NCI-H510A treated with DMSO at 0.1 percent for 48 hours (cell line): ENCODE measurements around the gene DDX1.

Experiments used
- DNase-seq: peaks from one replicate; lab custom pipeline; 2025; lab: John Stamatoyannopoulos, UW

DDX1 gene

DNA sequence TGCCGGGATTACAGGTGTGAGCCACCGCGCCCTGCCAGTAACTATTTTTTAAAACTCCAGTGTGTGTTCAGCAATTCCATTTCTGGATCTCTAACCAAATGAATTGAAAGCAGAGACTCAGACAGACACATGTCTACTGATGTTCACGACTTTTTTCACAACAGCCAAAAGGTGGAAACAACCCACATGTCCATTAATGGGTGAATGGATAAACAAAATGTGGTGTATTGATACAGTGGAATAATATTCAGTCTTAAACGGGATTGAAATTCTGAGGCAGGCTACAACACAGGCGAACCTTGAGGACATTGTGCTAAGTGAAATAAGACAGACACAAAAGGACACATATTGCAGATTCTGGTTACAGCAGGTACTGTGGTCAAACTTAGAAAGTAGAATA lies 55.0 kb downstream of the DDX1 start:
- DNase-seq: no peak

DNA sequence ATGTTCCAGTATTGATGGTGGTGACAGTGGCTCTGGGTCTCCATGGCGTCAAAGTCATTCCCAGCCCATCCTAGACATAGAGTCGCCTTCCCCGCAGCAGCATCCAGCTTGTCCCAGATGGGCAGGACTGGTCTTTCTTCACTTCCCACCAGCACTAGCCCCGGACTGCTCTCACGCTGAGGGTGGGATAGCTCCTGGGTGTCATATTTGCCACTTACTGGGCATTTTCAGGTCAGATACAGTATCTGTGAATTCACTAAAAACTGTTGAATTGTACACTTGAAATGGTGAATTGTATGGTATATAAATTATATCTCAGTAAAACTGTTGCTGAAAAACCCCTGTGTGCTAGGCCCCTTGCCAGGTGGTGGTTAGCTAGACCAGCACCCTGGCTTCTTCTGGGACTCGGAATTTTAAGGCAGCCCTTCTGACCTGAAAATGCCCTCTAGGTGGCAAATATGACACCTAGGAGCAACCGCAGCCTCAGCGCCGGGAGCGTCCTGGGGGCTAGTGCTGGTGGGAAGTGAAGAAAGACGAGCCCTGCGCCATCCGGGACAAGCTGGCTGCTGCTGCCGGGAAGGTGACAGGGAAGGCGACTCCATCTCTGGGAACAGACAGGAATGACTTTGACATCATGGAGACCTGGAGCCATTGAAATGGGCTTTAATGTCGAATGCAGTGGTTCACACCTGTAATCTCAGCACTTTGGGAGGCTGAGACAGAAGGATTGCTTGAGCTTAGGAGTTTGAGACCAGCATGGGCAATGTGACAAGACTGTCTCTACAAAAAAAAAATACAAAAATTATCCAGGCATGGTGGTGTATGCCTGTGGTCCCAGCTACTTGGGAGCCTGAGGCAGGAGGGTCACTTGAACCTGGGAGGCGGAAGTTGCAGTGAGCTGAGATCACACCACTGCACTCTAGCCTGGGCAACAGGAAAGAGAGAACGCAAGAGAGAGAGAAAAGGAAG lies 56.2 kb downstream of the DDX1 start:
- no peak for DNase-seq

DNA sequence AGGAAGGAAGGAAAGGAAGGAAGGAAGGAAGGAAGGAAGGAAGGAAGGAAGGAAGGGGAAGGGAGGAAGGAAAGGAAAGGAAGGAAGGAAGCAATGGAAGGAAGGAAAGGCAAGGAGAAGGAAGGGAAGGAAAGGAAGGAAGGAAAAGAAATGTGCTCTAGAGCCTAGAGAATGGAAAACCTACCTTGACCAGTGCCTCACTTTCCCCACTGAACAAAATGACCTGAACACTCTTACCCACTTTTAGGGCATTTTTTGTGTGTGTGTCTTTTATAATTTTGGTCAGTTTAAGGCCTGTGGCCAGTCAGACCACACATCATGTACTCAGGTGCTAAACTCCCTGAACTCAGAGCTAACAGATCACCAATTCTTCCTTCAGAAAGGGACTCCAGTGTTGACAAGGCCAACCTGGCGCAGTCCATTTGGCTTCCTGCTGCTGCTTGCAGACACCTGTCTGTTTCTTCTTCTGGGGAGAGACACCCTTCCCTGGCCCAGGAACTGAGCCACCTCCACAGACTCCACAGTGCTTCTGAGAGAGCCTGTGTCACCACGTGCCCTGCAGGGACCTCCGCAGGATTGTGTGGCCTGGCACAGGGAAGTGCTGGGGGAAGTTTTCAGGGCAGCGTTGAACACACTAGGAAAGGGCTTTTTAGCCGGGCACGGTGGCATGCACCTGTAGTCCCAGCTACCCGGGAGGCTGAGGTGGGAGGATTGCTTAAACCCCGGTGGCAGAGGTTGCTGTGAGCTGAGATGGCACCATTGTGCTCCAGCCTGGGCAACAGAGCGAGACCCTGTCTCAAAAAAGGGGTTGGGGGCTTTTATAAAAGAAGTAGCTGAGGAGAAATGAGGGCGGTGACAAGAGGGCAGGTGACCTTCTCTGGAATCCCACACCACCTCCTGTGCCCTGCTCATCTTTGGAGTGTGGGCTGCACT lies 57.2 kb downstream of the DDX1 start:
- no peak for DNase-seq

DNA sequence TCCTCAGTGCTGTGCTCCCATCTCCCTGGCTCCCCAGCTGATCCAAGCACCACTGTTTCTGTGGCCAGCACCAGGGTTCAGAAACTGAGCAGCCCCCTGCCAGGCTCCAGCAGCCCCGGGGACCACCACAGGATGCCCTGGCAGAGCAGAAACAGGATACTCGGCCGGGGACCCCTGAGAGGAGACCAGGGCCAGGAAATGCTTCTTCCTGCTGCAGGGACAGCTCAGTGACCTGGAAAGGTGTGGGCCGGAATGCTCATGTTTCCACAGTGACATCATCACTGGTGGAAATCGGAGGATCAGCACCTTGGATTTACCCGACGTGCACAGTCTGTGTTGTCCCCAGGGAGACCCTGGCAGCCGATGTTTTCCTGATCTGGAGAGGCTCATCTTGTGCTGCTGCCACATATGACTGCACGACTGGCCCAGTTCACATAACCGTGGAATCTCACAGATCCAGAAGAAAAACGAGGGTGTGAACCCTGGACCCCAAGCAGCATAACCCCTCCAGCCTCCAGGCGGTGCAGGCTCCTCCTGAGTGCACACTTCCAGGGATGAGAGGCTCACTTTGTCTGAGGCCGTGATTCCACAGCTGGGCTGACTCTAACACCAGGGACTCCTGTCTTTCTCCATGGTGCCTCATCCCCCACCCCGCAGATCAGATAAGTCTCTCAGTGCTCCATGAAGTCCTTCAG lies 58.0 kb downstream of the DDX1 start:
- DNase-seq: no peak

DNA sequence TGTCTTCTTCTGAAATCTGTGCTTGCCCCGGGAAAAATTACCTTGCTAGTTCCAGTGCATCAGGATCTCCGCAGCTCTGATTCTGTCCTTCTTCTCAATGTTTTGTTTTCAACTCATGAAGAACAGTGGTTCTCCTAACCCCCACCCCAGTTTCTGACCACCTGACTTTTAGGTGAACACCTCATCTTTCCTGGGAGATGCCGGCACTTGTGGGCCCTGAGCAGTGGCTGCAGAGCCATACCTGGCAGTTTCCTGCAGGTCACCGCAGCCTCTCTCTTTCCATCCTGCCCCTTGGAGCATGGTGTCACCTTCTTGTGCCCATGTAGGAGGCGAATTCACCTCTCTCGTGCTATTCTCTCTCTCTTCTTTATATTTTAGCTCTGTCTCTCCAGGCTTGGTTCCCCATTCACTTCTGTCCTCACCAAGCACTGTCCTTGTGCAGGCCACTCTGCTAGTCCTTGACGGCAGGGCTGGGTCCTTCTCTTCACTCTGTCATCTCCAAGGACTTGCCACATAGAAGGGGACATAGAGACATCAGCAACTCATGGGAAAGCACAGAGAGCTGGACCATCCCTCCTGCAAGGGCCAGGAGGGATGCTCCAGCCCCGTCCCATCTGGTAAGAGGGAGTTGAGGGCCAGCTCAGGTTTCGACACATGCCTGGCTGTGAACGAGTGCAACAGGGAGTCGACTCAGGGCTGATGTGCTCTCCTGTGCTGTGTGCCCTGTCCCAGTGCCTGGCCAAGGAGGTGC lies 59.1 kb downstream of the DDX1 start:
- DNase-seq: no peak

DNA sequence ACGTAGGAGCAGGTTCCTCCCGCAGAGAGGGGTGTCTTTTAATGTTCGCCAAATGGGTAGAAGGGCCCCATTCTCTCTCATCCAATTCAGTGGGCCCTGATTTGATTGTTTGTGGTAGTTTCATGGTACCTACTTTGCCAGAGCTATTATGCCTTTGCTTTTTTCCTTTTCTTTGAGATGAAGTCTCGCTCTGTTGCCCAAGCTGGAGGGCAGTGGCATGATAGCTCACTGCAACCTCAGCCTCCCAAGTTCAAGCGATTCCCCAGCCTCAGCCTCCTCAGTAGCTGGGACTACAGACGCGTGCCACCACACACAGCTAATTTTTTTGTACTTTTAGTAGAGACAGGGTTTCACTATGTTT lies 59.7 kb downstream of the DDX1 start:
- no peak for DNase-seq

DNA sequence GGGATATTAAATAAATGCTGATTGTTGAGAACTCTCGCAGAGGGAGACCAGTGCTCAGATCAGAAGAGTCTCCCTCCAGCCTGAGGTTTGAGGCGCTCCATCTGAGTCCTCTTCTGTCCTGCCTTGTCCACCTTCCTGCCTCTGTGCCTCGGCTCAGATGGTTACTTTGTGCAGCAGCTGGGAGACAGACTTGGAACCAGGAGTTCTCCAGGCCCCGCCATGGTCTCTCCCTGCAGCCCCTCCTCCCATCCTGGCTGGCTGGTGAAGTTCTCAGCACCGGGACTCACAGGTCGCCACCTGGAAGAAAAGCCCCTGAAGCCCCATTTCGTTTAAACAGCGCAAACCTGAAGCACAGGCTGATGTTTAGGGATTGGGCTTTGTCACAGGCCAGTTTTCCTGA lies 60.6 kb downstream of the DDX1 start:
- no peak for DNase-seq

DNA sequence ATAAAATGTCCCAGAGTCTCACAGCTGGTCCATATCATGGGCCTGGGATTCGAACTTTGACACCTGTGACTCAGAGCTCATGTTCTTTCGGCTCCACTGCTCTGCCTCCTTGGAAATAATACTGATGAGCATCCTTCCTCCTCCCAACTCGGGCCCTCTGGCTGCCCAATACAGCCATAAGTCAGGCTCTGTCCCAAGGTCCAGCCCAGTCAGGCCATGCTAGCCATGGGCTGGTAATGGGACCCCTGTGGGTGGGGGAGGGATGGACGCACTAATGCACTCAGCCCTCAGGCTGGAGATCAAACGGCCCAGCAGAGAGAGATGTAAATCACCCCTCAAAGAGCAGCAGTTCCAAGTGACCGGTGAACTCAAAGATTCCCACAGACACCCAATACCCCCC lies 61.1 kb downstream of the DDX1 start:
- no peak for DNase-seq

DNA sequence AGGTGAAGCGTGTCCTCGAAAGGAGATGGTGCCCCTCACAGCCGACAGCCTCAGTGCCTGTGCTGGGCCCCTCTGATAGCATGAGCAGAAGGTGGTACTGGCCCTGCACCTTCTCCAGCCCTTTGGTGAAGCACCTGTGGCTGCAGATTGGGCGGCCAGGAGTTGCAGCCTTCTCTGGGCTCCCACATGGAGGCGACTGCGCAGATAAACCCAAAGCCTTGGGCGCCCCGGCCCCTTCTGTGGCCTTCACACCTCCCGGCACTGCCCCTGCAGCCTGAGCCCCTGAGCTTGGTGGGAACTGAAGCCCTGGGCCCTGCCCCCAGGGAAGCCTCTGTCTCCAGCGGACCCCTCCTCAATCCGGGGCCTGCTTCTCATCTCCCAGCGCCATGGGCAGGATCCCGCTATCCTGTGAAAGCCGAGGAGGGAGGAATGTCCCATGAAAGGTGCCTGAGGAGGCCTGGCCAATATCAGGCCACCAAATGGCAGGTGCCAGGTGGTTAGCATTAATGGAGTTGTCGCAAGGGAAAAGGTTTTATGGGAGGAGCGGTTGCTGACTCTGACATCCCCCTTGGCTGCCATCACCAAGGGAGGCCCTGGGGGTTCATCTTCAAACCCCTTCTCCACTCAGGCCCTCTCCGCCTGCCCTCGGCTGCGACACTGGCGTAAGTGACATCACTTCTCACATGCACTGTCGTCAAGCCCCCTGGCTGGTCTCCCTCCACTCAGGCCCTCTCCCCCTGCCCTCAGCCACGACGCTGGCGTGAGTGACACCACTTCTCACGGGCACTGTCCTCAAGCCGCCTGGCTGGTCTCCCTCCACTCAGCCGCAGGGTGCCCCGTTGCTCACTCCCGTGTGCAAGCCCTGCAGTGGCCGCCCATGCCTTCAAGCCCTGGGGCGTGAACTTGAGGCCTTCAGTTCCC lies 62.4 kb downstream of the DDX1 start:
- DNase-seq: no peak

DNA sequence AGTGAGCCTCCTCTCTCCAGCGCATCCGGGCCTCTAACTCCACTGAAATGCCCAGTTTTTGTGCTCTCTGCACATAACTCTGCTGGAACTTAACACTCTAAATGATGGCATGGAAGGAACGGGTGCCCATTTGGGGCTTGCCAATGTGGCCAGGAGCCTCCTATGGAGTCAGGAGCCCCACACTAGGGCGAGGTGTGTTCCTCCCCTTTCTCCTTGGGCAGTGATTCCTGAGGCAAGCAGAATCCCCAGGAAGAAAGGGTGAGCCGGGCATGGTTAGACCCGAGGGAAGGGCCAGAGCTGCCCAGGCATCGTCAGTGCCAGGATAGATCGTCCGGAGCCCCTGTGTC lies 63.0 kb downstream of the DDX1 start:
- no peak for DNase-seq

DNA sequence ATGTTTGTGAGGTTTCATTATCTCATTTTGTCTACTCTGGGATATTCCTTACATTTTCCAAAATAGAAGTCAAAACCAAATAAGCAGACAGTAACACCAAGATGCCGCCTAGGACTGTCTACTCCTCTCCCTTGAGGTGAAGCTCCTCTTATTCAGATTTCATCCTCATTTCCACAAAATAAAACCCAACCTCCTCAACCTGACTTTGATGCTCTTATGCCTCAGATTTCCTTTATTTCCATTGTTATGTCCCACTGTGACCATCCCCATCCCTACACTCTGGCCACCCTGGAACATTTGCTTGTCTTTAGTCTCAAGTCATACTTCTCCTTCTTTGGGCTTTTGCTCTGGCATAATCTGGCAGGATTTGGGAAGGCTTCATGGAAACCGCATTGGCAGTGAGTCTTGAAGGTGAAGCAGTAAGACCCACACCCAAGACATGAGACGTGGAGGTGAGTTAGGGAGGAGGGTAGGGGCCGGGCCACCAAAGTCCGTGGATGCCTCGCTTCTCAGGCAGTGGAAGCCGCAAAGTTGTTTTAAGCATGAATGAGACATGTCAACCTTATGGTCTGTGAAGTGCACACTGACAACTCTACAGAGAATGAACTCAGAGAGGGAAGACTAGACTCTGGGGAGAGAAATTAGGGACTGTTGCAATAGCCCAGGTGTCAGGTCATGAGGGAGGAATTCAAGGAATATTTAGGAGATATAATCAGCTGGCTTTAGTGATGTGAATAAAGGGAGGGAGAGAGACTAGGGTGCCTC lies 63.6 kb downstream of the DDX1 start:
- DNase-seq: no peak

DNA sequence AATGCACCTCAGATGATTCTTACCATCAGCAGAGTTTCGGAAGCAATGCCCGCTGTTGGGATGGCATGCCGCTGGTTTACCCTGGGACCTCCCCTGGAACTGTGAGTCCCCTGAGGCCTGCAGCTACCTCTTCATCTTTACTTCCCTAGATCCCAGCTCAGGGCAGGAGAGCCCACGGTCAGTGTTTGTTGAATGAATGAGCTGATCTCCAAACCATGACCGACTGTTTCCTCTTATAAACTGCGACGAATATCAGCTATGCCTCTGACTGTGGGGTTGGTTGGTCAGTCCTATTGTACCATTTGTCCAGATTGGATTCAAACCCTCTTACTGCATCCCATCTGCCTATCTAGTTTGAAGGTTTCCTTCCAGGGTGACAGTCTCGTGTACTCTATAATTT lies 64.4 kb downstream of the DDX1 start:
- DNase-seq: no peak

DNA sequence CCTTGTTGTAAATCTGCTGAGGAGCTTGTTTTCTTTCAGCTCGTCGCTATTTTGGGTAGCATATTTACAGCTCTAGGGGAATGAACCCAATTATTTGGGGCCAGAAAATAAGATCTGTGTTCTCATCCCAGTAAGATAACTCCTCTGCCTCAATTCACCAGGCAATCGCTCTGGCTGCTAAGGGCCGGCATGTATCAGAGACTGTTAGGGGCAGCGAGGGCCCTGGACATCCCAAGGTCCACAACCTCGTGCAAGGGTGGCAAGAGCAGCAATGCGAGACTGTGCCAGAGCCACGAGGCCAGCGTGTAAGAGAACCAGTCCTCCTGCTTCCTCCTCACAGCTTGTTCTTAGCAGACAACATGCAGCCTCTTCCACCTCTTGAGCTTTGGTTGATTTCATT lies 66.1 kb downstream of the DDX1 start:
- no peak for DNase-seq

DNA sequence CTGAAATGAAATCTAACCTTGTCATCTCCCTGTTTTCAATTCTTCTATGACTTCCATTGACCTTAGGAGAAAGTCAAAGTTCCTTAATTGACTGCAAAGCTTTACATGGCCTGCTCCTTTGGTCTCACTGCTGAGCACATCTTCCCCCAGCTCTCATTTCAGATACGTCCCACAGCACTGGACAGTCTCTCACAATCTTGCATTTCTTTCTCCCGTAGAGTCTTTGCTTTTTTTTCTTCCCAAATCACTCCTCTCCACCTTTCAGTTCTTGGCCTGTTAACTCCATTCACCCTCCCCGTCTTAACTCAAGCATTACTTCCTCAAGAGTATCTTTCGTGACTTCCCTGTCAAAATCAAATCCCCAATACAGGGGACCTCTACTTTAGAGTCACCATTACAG lies 67.2 kb downstream of the DDX1 start:
- DNase-seq: no peak

DNA sequence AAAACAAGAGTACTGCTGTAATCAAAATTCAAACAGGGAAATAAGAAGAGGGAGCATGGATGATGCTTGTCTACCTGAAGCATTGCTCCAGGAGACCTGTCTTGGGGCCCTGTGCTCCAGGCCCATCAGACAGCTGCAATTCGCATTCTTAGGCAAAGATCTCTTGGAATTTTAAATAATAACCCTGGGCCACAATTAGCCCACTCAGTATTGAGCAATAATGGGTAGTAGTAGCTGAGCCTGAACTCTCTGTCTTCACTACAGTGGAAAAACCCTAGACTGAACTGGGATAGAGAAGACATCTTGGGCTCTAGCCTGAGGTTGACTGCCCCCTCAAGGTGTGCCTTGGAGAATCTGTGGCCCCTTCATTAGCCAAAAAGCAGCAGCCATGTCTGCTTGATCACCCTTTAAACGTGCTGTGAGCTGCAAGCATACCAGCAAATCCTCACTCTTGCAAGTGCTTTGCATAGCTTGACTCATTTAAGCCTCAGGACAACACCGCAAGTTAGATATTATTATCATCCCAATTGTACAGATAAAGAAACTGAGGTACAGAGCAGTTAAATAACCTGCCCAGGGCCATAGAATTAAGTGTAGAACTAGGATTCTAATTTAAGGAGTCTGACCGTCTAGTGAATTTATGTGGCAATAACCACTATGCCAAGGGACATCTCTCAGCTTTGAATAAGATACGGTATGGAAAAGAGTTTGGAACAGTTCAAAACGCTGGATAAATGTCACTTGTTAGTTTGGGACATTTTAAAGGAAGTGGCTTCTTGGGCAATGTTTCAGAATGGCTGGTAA lies 69.0 kb downstream of the DDX1 start:
- no peak for DNase-seq

DNA sequence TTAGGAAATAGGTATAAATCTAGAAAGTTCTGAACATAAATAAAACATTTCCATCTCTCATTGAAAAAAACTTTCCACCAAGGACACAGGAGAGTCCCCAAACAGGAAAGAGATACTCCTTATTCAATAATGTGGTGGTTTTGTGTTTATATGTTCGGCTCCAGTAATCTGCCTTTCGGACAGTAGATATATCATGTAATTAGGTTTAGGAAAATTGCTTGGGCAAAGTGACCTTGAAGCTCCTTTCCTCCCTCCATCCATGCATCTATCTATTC lies 69.6 kb downstream of the DDX1 start:
- no peak for DNase-seq

DNA sequence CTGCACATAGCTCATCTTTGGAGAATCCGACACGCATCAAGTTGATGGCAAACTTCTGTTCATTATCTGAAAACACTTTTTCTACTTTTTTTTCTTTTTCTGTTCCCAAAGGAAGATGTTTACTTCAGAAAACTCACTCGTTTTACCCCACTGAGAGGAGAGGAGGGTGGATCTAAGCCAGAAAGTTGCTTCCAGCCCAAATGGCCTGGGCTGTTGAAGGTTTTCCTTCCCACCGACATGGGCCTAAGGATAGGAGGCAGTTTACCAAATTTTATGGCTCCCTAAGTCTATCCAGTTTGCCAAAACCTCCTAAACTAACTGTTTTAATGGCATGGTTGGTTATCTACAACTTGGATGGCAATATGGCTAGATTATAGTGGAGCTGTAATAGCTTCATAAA lies 70.4 kb downstream of the DDX1 start:
- no peak for DNase-seq

DNA sequence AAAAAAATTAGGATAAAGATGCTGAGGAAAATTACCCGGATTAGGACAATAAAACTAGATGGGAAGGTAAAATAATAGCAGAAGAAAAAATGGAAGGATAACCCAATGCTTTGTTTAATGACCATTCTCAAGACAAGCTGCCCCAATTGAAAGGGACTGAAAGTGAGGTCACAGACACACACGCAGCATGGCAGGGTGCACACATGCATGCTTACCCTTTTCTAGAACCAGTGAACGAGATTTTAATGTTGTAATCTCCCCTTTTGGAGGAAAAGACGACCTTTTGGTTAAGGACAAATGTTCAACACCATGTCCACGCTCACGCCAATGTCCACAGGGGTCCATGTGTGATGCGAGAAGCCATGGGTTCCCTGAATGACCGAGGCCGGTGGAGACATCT lies 70.9 kb downstream of the DDX1 start:
- no peak for DNase-seq

DNA sequence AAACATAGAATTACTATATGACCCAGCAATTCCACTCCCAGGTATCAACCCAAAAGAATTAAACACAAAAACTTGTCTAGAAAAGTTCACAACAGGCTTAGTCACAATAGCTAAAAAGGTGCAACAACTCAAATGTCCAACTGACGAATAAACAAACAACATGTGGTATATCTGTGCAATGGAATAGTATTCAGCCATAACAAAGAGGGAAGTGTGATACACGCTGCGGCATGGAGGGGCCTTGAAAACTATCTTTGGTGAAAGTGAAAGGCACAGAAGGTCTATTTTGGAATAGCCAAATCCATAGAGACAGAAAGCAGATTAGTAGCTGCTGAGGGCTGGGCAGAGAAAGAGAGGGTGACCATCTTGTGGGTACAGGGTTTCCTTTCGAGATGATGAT lies 72.1 kb downstream of the DDX1 start:
- DNase-seq: no peak
